ENCODE results near the gene COL20A1. TPM values are rescaled to one million over a fixed set of nuclear protein-coding genes. Genes with fewer than 3 reads are reported as not detected.

The COL20A1 gene
- 0.57 to 1.6 TPM (median 1.1 TPM) in 5 replicates for total RNA-seq (2022; extraction: Qiagen RNA extraction)

GRCh38 chr20:63292904-63293303 lies at the start of gene COL20A1:
Gene COL20A1, plus strand, starts transcription at chr20:63293186. Its CDS starts 1,922 bp downstream, at chr20:63295108.

GRCh38 chr20:63254232-63254605 lies 38.8 kb upstream of the COL20A1 start, which contains the start of gene NKAIN4:
Gene NKAIN4, minus strand, starts transcription at chr20:63254463. Its CDS starts 13 bp downstream, at chr20:63254450.

GRCh38 chr20:63272105-63273058 lies 20.6 kb upstream of the COL20A1 start, which contains the start of gene ARFGAP1:
Gene ARFGAP1, plus strand, starts transcription at chr20:63272813. Its CDS starts 2,768 bp downstream, at chr20:63275581.

GRCh38 chr20:63360850-63361518 lies 68.0 kb downstream of the COL20A1 start, which contains the start of gene CHRNA4:
Gene CHRNA4, minus strand, starts transcription at chr20:63361349. Its CDS starts 184 bp downstream, at chr20:63361165.

Other genes starting within 250 kb of the COL20A1 start
- 47.9 to 55.7 TPM (median 53.4 TPM) in 5 replicates for gene YTHDF1, start 77.1 kb upstream of the COL20A1 start, total RNA-seq (2022; extraction: Qiagen RNA extraction)
- 2.0 to 4.7 TPM (median 3.2 TPM) in 5 replicates for gene BIRC7, start 57.3 kb upstream of the COL20A1 start, total RNA-seq (2022; extraction: Qiagen RNA extraction)
- 5.4 to 9.4 TPM (median 6.4 TPM) in 5 replicates for gene NKAIN4, start 38.7 kb upstream of the COL20A1 start, total RNA-seq (2022; extraction: Qiagen RNA extraction)
- 55.7 to 101 TPM (median 92.1 TPM) in 5 replicates for gene ARFGAP1, start 20.4 kb upstream of the COL20A1 start, total RNA-seq (2022; extraction: Qiagen RNA extraction)
- 0.09 to 0.84 TPM (median 0.33 TPM) in 5 replicates for gene CHRNA4, start 68.2 kb downstream of the COL20A1 start, total RNA-seq (2022; extraction: Qiagen RNA extraction)
- 0.40 to 0.89 TPM (median 0.81 TPM) in 5 replicates for gene KCNQ2, start 179.5 kb downstream of the COL20A1 start, total RNA-seq (2022; extraction: Qiagen RNA extraction)
- 141 to 180 TPM (median 158 TPM) in 5 replicates for gene EEF1A2, start 205.9 kb downstream of the COL20A1 start, total RNA-seq (2022; extraction: Qiagen RNA extraction)
- gene PPDPF, start 227.6 kb downstream of the COL20A1 start, total RNA-seq (2022; extraction: Qiagen RNA extraction): 273 to 372 TPM (median 330 TPM) in 5 replicates
- 2.2 to 3.5 TPM (median 3.2 TPM) in 5 replicates for gene PTK6, start 244.2 kb downstream of the COL20A1 start, total RNA-seq (2022; extraction: Qiagen RNA extraction)